Activated naive CD4-positive, alpha-beta T cell (primary cell): ENCODE results near the gene ACTN2.

Experiments used
- DNase-seq, 4 experiments: peaks; one replicate each; lab custom pipeline; 2025; lab: John Stamatoyannopoulos, UW

ACTN2 gene

GRCh38 chr1:236742421-236743160, 56.3 kb downstream of the ACTN2 start:
- no peak for DNase-seq

DNA sequence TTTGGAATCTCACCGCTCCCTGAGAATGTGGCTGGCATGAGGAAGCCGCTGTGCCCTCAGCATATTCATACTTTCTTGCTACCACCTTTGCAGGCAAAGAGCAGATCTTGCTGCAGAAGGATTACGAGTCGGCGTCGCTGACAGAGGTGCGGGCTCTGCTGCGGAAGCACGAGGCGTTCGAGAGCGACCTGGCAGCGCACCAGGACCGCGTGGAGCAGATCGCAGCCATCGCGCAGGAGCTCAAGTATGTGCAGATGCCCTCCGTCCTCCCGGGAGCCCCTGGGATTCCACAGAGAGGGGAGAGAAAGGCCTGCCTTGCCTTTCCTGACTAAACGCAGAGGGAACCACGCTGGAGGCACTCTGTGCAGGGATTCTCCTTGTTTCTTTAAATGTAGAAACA, 58.2 kb downstream of the ACTN2 start:
- DNase-seq = no peak

GRCh38 chr1:236746785-236747184, 60.5 kb downstream of the ACTN2 start:
- no peak for DNase-seq

- DNase-seq = no peak
These were observed 61.1 kb downstream of the ACTN2 start for GRCh38 chr1:236747311-236747985.

DNA sequence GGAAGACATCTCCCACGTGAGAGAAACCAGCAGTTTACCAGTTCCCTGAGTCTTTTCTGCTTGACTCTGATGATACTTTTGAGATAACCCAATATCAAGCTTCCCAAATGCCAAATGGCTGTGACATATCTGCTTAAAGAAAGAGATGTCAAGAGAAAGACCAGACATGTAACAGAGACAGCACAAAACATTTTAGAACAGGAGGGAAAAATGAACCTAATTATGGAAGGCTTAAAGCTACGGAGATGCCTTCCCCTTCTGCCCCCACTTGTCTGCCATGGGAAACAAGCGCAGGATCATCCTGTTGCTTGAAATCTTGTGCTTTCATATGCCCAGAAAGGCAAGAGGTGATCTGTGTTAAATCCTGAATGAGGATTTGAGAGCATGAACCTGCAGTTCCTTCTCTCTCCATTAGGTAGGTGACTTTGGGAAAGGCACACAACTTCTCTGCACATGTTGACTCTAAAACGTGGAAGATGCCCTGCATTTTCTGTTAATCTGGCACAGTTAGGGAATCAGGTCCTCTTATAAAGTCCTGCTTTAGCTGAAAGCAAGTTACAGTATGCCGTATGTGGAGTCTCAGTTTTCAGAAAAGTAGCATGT, 62.1 kb downstream of the ACTN2 start:
- DNase-seq = no peak

- no peak for DNase-seq
These were observed 64.6 kb downstream of the ACTN2 start for GRCh38 chr1:236750928-236751327.

- DNase-seq = no peak
These were observed 65.1 kb downstream of the ACTN2 start for GRCh38 chr1:236751385-236751784.

- no peak for DNase-seq
These were observed 65.6 kb downstream of the ACTN2 start for GRCh38 chr1:236751935-236752334.

GRCh38 chr1:236753516-236753915, 67.2 kb downstream of the ACTN2 start:
- DNase-seq = no peak

DNA sequence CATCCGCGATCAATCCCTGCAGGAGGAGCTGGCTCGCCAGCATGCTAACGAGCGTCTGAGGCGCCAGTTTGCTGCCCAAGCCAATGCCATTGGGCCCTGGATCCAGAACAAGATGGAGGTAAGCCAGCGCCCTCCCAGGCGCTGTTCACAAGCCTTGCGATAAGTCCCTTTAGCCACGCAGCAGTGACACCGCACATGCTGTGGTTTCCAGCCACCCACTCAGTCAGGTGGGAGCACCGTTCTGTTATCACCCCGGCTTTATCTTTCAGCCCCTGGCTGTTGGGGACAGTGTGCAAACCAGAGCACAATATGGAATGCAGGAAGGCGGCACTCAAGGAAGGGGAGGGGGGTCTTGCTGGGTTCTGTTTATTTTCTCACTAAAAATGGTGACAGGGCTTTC, 67.7 kb downstream of the ACTN2 start:
- no peak for DNase-seq

DNA sequence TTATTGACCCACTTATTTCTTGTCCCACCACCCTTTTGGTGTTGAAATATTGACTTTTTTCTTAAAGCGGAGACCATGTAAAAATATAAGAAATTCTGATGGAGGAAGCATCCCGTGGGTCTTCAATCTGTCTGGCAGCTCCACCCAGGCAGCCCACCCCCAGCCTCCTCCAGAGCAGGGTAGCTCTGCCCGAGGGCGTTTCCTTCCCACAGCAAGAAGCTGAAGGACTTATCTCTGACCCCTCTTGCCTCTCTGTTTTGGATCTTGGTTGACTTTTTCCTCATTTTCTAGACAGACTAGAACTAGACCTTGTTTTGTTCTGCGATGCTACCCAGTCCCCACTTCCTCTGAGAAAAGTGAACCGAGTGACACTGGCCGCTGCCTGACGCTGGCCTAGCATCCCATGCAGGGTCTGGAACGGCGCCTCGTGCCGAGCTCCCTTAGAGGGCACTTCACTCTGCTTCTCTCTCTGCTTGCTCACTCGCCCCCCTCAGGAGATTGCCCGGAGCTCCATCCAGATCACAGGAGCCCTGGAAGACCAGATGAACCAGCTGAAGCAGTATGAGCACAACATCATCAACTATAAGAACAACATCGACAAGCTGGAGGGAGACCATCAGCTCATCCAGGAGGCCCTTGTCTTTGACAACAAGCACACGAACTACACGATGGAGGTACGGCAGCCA, 68.4 kb downstream of the ACTN2 start:
- no peak for DNase-seq

DNA sequence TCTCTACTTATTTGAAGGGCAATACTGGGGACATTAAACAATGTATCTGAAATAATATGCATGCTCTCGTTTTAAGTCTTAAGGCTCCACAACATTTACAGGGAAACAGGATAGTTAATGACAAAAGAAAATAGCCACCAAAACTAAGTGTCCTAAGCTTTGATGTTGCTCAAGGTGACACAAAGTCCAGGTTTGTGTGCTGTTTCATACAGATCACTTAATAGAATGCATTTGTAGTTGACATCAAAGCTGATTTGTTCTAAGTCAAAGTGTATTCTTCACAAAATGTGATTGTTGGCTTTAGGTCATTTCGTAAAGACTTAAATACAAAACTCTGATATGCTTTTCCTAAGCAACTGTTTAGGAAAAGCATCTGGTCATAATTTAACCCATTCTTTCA, 71.3 kb downstream of the ACTN2 start:
- DNase-seq = no peak

- DNase-seq = no peak
These were observed 73.1 kb downstream of the ACTN2 start for GRCh38 chr1:236759252-236759859.

DNA sequence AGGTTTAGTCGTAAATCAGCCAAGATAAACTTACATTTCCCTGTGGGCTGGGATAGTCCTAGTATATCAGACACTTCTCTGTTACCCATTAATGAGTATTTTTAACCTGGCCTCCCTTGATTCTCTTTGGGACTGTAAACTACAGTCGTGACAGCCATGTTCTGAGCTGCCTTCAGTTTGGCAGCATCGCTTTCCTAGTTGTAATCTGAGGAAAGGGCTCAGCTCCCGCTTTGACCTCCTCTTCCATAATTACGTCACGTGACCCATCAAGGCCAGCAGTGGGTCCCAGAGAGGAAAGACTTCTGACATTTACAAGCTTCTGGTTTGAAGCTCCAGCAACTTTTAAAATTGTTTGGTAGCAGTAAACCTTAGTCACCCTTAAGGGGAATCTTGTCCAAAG, 74.2 kb downstream of the ACTN2 start:
- no peak for DNase-seq

DNA sequence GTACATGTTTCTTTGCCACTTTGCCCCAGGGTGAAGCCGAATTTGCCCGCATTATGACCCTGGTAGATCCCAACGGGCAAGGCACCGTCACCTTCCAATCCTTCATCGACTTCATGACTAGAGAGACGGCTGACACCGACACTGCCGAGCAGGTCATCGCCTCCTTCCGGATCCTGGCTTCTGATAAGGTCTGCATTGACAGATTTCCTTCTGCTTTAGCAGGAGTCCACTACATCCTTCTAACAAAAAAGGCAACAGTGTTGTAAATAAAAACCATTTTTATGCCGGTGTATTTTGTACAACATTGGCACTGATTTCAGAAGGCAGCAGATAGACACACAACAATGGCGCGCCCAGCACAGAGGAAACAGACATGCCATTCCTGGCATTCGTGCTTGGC, 74.7 kb downstream of the ACTN2 start:
- no peak for DNase-seq

- no peak for DNase-seq
These were observed 75.3 kb downstream of the ACTN2 start for GRCh38 chr1:236761397-236762132.

GRCh38 chr1:236762410-236762809, 76.1 kb downstream of the ACTN2 start:
- peak in 1 of 4 experiments; percentile 1 for DNase-seq

DNA sequence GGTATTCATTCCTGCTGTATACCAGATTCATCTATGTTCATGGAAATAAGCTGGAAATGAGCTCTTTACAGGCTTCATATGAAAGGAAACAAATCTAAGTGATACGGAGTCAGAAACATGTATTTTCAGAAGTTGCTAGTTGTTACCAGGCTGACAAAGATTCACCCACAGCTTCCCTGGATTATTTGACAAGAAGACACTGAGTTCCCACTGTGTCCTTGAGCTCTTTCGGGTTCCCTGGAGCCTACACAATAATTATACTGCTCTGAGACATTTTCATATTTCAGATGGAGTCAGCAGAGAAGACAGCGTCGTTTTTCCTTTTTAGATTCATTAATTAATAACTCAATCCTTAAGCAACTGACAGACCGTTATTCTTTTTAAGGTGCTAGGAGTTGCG, 79.5 kb downstream of the ACTN2 start:
- no peak for DNase-seq

DNA sequence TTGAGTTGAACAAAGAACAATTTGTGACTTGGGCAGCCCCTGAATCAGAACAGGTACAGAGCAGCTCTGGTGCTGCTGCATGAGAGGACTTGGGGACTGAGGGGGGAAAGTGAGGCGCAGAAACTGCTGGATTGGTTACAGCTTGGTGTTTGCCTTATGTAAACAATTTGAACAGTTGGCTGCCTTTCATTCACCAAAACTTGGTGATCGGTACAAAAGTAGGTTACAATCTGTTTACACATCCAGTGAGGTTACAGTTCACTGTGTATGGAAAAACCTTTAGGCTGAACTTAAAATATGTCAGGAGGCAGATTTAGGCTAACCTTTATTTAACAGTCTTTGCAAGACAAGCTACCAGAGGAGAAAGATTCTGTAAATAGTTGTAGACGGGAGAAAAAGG, 80.2 kb downstream of the ACTN2 start:
- no peak for DNase-seq

DNA sequence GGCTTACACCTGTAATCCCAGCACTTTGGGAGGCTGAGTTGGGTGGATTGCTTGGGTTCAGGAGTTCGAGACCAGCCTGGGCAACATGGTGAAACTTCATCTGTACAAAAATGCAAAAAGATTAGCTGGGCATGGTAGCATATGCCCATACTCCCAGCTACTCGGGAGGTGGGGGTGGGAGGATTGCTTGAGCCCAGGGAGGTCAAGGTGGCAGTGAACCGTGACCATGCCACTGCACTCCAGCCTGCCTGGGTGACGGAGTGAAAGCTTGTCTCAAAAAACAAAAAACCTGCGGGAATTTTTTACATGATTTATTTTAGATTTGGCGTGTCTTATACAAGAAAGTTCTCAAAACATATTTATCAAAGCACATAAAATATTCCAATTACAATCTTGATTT, 81.0 kb downstream of the ACTN2 start:
- DNase-seq = no peak

DNA sequence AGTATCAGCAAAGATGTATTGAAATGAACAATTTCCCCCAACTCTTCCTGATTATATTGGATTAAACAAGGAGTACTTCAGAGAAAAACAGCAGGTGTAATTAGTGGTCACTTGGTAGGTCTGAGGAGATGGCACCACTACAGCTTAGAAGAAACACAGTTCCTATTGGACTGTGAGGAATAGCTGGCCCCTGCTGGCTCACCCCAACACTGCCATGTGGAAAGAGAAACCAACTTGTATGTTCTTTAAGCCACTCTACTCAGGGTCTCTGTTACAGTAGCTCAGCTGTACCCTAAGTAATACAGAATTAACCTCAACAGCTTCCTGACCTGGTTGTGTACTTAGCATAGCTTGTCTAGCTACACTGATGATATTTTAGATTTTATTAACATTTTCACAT, 82.3 kb downstream of the ACTN2 start:
- no peak for DNase-seq

DNA sequence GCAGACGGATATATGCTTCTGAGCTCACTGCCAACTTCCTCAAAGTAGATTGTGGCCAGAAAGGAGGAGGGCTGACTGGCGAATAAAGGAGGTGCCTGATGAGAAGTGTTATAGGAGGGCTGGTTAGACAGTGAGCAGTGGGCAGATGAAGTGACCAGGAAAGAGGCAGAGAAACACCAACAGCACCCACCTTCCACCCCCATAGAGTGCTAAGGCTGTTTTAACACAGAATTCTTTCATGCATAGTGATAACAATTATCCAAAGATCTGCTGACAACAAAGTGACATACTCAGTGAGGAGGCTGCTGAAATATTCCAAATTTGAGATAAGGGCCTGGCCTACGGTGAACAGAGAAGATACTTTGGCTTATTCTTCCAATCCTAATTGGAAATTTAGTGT, 87.6 kb downstream of the ACTN2 start:
- no peak for DNase-seq
